ENCODE data around the gene GPLD1.

GPLD1 gene

GRCh38 chr6:24537082-24537699, 47.8 kb upstream of the GPLD1 start:
- TF ChIP-seq, protein P1, sequence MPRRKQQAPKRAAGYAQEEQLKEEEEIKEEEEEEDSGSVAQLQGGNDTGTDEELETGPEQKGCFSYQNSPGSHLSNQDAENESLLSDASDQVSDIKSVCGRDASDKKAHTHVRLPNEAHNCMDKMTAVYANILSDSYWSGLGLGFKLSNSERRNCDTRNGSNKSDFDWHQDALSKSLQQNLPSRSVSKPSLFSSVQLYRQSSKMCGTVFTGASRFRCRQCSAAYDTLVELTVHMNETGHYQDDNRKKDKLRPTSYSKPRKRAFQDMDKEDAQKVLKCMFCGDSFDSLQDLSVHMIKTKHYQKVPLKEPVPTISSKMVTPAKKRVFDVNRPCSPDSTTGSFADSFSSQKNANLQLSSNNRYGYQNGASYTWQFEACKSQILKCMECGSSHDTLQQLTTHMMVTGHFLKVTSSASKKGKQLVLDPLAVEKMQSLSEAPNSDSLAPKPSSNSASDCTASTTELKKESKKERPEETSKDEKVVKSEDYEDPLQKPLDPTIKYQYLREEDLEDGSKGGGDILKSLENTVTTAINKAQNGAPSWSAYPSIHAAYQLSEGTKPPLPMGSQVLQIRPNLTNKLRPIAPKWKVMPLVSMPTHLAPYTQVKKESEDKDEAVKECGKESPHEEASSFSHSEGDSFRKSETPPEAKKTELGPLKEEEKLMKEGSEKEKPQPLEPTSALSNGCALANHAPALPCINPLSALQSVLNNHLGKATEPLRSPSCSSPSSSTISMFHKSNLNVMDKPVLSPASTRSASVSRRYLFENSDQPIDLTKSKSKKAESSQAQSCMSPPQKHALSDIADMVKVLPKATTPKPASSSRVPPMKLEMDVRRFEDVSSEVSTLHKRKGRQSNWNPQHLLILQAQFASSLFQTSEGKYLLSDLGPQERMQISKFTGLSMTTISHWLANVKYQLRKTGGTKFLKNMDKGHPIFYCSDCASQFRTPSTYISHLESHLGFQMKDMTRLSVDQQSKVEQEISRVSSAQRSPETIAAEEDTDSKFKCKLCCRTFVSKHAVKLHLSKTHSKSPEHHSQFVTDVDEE (CRISPR knock-in tag; IDR thresholded peaks at IDR 0.05): no peak
- peak; percentile 43; the same call in 2 of the 3 replicates for ATAC-seq

- TF ChIP-seq, protein P1 (CRISPR knock-in tag; IDR thresholded peaks at IDR 0.05): no peak
- no peak for TF ChIP-seq RARB (CRISPR knock-in tag; IDR thresholded peaks at IDR 0.05)
- TF ChIP-seq ISL1 (CRISPR knock-in tag; IDR thresholded peaks at IDR 0.05): peak; percentile 29; the same call in 1 of the 2 replicates
- TF ChIP-seq ZNF565 (CRISPR knock-in tag; conservative IDR thresholded peaks at IDR 0.05; ENCODE audit: low read depth): no peak
- TF ChIP-seq, protein P2, sequence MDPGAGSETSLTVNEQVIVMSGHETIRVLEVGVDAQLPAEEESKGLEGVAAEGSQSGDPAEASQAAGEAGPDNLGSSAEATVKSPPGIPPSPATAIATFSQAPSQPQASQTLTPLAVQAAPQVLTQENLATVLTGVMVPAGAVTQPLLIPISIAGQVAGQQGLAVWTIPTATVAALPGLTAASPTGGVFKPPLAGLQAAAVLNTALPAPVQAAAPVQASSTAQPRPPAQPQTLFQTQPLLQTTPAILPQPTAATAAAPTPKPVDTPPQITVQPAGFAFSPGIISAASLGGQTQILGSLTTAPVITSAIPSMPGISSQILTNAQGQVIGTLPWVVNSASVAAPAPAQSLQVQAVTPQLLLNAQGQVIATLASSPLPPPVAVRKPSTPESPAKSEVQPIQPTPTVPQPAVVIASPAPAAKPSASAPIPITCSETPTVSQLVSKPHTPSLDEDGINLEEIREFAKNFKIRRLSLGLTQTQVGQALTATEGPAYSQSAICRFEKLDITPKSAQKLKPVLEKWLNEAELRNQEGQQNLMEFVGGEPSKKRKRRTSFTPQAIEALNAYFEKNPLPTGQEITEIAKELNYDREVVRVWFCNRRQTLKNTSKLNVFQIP (CRISPR knock-in tag; IDR thresholded peaks at IDR 0.05; ENCODE audit: borderline replicate concordance, low read depth): no peak
- TF ChIP-seq ZFP30 (CRISPR knock-in tag; IDR thresholded peaks at IDR 0.05): no peak
- no peak for TF ChIP-seq BACH2 (CRISPR knock-in tag; IDR thresholded peaks at IDR 0.05; ENCODE audit: borderline replicate concordance)
- no peak for TF ChIP-seq TOX (CRISPR knock-in tag; IDR thresholded peaks at IDR 0.05; ENCODE audit: borderline replicate concordance)
- TF ChIP-seq PATZ1 (CRISPR knock-in tag; IDR thresholded peaks at IDR 0.05; ENCODE audit: borderline replicate concordance): no peak
- ATAC-seq: no peak
Observed at GRCh38 chr6:24536466-24536865, 47.1 kb upstream of the GPLD1 start.

- TF ChIP-seq BACH2 (CRISPR knock-in tag; IDR thresholded peaks at IDR 0.05; ENCODE audit: borderline replicate concordance): no peak
- TF ChIP-seq, protein P3, sequence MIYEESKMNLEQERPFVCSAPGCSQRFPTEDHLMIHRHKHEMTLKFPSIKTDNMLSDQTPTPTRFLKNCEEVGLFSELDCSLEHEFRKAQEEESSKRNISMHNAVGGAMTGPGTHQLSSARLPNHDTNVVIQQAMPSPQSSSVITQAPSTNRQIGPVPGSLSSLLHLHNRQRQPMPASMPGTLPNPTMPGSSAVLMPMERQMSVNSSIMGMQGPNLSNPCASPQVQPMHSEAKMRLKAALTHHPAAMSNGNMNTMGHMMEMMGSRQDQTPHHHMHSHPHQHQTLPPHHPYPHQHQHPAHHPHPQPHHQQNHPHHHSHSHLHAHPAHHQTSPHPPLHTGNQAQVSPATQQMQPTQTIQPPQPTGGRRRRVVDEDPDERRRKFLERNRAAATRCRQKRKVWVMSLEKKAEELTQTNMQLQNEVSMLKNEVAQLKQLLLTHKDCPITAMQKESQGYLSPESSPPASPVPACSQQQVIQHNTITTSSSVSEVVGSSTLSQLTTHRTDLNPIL (CRISPR knock-in tag; IDR thresholded peaks at IDR 0.05; ENCODE audit: low read depth): no peak
- no peak for TF ChIP-seq RARB (CRISPR knock-in tag; IDR thresholded peaks at IDR 0.05)
- TF ChIP-seq, protein P1 (CRISPR knock-in tag; IDR thresholded peaks at IDR 0.05): no peak
- no peak for TF ChIP-seq ESRRG (CRISPR knock-in tag; IDR thresholded peaks at IDR 0.05)
- TF ChIP-seq TCF4 (CRISPR knock-in tag; IDR thresholded peaks at IDR 0.05; ENCODE audit: borderline replicate concordance): no peak
- TF ChIP-seq ISL1 (CRISPR knock-in tag; IDR thresholded peaks at IDR 0.05): no peak
- TF ChIP-seq ZC3H10 (CRISPR knock-in tag; IDR thresholded peaks at IDR 0.05): no peak
- TF ChIP-seq ZNF565 (CRISPR knock-in tag; conservative IDR thresholded peaks at IDR 0.05; ENCODE audit: low read depth): no peak
- TF ChIP-seq TOX (CRISPR knock-in tag; IDR thresholded peaks at IDR 0.05; ENCODE audit: borderline replicate concordance): no peak
- no peak for TF ChIP-seq ZNF8 (CRISPR knock-in tag; IDR thresholded peaks at IDR 0.05)
- no peak for TF ChIP-seq CSRNP3 (CRISPR knock-in tag; IDR thresholded peaks at IDR 0.05)
- ATAC-seq: no peak
Observed at GRCh38 chr6:24535210-24535609, 45.8 kb upstream of the GPLD1 start.
